Measurements from ENCODE around the gene OR2B2.

The OR2B2 gene

DNA sequence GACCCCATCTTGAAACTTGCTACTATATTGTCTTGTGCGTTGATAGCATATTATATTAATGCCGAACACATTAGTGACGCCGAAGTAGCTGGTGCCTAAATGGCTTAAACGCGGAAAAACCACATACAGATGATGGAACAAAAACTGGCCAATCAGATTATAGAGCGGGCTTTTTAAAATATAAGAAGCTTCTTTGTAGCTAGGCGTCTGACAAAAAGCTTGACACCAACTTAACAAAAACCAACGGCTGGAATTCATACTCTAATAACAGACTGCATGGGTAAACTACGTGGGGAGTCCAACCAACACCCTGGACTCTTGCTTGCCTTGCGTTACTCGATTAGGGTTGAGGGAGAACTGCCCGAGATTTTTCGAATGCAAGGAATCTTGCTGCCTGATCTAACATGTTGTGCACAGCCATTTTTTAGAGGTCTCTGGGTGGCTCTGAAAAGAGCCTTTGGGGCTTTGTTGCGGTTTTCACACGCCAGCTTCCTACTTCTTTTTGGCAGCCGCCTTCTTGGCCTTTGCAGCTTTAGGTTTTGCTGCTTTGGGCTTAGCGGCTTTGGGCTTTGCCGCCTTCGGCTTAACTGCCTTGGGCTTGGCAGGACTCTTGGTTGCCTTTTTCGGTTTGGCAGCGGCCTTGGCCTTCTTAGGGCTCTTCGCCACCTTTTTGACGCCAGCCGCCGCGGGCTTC, 45.7 kb downstream of the OR2B2 start:
- no peak for DNase-seq (ENCODE audit: low spot score)

DNA sequence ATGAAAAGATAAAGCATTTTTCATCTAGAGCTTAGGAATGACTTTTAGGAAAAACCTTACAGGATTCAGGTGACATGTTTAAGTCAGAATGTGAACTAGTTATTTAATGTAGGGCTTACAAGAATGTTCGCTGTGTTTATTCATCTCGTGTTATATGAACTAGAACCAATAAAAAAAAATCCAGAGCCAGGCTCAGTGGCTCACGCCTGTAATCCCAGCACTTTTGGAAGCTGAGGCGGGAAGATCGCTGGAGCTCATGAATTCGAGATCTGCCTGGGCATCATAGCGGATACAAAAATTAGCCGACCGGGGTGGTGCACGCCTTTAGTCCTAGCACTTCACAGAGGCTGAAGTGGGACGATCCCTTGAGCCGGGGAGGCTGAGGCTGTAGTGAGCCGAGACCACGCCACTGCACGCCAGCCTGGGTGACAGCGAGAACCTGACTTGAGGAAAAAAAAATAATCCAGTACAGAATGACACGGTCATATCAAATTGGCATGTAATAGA, 46.3 kb downstream of the OR2B2 start:
- no peak for DNase-seq (ENCODE audit: low spot score)

DNA sequence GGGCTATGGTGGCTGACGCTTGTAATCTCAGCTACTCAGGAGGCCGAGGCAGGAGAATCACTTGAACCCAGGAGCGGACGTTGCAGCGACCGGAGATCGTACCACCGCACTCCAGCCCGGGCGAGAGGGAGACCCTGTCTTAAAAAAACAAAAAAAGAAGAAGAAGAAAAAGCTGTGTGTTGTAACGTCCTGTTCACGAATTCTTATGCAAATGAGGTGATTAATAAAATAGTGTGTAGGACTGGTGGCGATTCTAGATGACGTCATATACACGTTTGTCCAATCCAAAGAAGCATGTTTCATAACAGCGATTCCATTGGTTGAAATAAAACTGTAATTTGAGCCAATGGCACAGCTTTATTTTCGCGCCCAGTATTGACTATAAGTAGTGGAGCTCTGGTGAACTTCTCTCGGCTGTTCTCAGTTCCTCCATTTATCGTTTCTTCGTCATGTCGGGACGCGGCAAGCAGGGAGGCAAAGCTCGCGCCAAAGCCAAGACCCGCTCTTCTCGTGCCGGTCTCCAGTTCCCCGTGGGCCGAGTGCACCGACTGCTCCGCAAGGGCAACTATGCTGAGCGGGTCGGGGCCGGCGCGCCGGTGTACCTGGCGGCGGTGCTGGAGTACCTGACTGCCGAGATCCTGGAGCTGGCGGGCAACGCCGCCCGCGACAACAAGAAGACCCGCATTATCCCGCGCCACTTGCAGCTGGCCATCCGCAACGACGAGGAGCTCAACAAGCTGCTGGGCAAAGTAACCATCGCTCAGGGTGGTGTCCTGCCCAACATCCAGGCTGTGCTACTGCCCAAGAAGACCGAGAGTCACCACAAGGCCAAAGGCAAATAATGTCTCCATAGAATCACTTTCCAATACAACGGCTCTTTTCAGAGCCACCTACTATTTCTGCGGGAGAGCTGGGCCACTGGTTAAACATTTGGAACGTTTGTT, 47.0 kb downstream of the OR2B2 start:
- no peak for DNase-seq (ENCODE audit: low spot score)

- DNase-seq (ENCODE audit: low spot score) = no peak
Measured at GRCh38 chr6:27863962-27864905, 48.0 kb downstream of the OR2B2 start.

DNA sequence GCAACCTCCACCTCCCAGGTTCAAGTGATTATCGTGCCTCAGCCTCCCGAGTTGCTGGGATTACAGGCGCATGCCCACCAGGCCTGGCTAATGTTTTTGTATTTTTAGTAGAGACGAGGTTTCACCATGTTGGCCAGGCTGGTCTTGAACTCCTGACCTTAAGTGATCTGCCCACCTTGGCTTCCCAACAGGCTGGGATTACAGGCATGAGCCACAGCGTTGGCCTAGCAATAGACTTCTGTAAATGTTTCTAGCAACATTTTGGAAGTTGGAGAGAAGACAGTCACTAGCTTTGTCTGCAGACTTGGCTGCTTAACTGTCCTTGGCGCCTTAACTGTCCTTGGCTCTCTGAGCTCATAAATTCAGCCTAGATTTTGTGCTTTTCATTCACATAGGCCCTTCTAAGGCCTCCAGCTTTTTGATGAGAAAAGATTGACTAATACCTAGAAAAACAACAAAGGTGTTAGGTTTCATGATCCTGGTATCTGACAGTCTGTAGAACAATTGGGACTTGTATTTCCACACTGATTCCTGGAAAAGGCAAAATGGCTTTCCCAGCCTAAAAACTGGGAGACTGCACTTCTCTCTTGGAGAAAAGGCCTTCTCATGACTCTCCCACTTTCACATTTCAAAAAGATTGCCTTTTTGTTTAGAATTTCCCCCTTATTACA, 49.7 kb downstream of the OR2B2 start:
- DNase-seq (ENCODE audit: low spot score) = no peak

DNA sequence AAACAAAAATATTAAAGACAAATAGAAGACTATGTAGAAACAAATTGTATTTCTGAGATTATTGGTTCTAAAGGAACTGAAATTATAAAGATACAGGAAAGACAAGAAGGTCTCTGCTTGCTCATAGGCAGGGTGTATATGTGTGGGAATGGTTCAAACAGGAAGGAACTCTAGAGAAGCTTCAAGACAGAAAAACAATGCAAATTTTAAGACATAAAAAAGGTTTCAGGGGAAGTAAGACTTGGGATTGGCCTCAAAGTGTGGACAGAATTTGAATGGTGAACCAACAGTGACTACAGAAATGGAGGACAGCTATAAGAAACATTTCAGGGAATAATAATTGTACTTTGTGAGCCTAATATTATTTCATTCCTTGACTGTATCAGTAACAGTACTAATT, 50.3 kb downstream of the OR2B2 start:
- DNase-seq (ENCODE audit: low spot score) = no peak

DNA sequence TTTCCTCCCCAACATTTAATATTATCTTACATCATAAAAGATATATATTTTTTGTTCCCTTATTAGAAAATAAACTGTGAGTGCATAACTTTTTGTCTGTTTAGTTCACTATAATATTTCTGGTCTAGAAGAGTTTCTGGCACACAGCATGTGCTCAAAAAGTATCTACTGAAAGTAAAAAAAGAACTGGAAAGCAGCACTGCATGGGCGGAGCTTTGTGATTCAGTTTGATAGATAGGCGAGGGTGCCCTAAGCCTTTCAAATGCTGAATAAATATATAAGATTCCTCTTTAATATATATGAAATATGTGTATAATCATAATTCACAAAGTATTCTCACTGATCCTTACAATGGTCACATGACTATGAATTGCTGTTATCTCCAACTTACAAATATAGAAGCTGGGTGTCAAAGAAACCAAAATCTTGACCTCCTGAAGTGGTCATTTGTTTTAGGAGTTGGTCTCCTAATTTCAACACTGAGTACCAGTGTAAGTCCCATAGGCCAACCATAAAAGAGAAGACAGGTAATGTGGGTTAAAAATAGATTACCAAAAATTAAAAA, 50.8 kb downstream of the OR2B2 start:
- DNase-seq (ENCODE audit: low spot score) = no peak

Measured in D341Med (cell line).